ENCODE data around the gene DTWD2. TPM values are rescaled to one million over a fixed set of nuclear protein-coding genes. Genes with fewer than 3 reads are reported as not detected.

Gene DTWD2
- total RNA-seq, 1 experiment from 2014 or later = 10.1 TPM

GRCh38 chr5:118875131-118875530 is 113.2 kb downstream of the DTWD2 start:
- no TSS peak for BruUV-seq (replicated peaks)
- ChIA-PET POLR2A (no interaction called here), CTCF (no interaction called here)
- no peak for TF ChIP-seq CTCF (IDR thresholded peaks at IDR 0.05; ENCODE audit: unreplicated experiment)
- intact Hi-C loops (cut with micrococcal nuclease) = no loop called here
- Mint-ChIP-seq H3K9me3 (ENCODE audit: unreplicated experiment) (peaks cover 27% of the 10 kb centered on the region), H3K27ac (ENCODE audit: low read depth, unreplicated experiment) (no peak overlapping the region), H3K4me3 (ENCODE audit: unreplicated experiment) (no peak overlapping the region), H3K36me3 (ENCODE audit: insufficient read depth, unreplicated experiment) (no peaks in the 10 kb centered on the region), H3K27me3 (ENCODE audit: insufficient read depth, unreplicated experiment) (no peaks in the 10 kb centered on the region), H3K4me1 (ENCODE audit: insufficient read depth, unreplicated experiment) (no peaks in the 10 kb centered on the region)
- no peak for DNase-seq (ENCODE audit: unreplicated experiment)

- no peaks in the 10 kb centered on the region for H3K36me3 Mint-ChIP-seq (ENCODE audit: insufficient read depth, unreplicated experiment)
- H3K4me1 Mint-ChIP-seq (ENCODE audit: insufficient read depth, unreplicated experiment) = no peaks in the 10 kb centered on the region
- no peak for TF ChIP-seq CTCF (IDR thresholded peaks at IDR 0.05; ENCODE audit: unreplicated experiment)
- peaks cover 27% of the 10 kb centered on the region for H3K9me3 Mint-ChIP-seq (ENCODE audit: unreplicated experiment)
- H3K4me3 Mint-ChIP-seq (ENCODE audit: unreplicated experiment) = no peak overlapping the region
- intact Hi-C loops (cut with micrococcal nuclease) = no loop called here
- BruUV-seq (replicated peaks) = no TSS peak
- CTCF ChIA-PET = no interaction called here
- H3K27me3 Mint-ChIP-seq (ENCODE audit: insufficient read depth, unreplicated experiment) = no peaks in the 10 kb centered on the region
- no peak overlapping the region for H3K27ac Mint-ChIP-seq (ENCODE audit: low read depth, unreplicated experiment)
- DNase-seq (ENCODE audit: unreplicated experiment) = no peak
- POLR2A ChIA-PET = no interaction called here
These were observed 114.9 kb downstream of the DTWD2 start for GRCh38 chr5:118873417-118873816.

GRCh38 chr5:118863345-118863744 is 125.0 kb downstream of the DTWD2 start:
- POLR2A ChIA-PET = no interaction called here
- H3K27me3 Mint-ChIP-seq (ENCODE audit: insufficient read depth, unreplicated experiment) = no peaks in the 10 kb centered on the region
- no peak overlapping the region for H3K27ac Mint-ChIP-seq (ENCODE audit: low read depth, unreplicated experiment)
- no peaks in the 10 kb centered on the region for H3K9me3 Mint-ChIP-seq (ENCODE audit: unreplicated experiment)
- DNase-seq (ENCODE audit: unreplicated experiment) = no peak
- H3K4me3 Mint-ChIP-seq (ENCODE audit: unreplicated experiment) = no peak overlapping the region
- CTCF ChIA-PET = no interaction called here
- H3K36me3 Mint-ChIP-seq (ENCODE audit: insufficient read depth, unreplicated experiment) = no peaks in the 10 kb centered on the region
- peaks cover 5% of the 10 kb centered on the region for H3K4me1 Mint-ChIP-seq (ENCODE audit: insufficient read depth, unreplicated experiment)
- intact Hi-C loops (cut with micrococcal nuclease) = no loop called here
- no peak for TF ChIP-seq CTCF (IDR thresholded peaks at IDR 0.05; ENCODE audit: unreplicated experiment)
- no TSS peak for BruUV-seq (replicated peaks)

- Mint-ChIP-seq H3K4me1 (ENCODE audit: insufficient read depth, unreplicated experiment) (peaks cover 5% of the 10 kb centered on the region), H3K27ac (ENCODE audit: low read depth, unreplicated experiment) (no peak overlapping the region), H3K9me3 (ENCODE audit: unreplicated experiment) (no peaks in the 10 kb centered on the region), H3K4me3 (ENCODE audit: unreplicated experiment) (no peak overlapping the region), H3K27me3 (ENCODE audit: insufficient read depth, unreplicated experiment) (no peaks in the 10 kb centered on the region), H3K36me3 (ENCODE audit: insufficient read depth, unreplicated experiment) (no peaks in the 10 kb centered on the region)
- TF ChIP-seq CTCF (IDR thresholded peaks at IDR 0.05; ENCODE audit: unreplicated experiment) = no peak
- CTCF ChIA-PET = interaction anchor here (0.6 kb wide), 1 partner anchor 68 kb away, joined by 3 read pairs; no protein-coding TSS in a partner anchor
- BruUV-seq (replicated peaks) = no TSS peak
- DNase-seq (ENCODE audit: unreplicated experiment) = no peak
- POLR2A ChIA-PET = no interaction called here
- intact Hi-C loops (cut with micrococcal nuclease) = no loop called here
These were observed 125.8 kb downstream of the DTWD2 start for GRCh38 chr5:118862596-118862995.

All from MCF 10A (cell line).